ENCODE results near the gene SLC10A3.

- TF ChIP-seq GATA3 (IDR thresholded peaks at IDR 0.05; ENCODE audit: low read depth, low read length): no peak
- TF ChIP-seq GATA2 (IDR thresholded peaks at IDR 0.05; ENCODE audit: low read depth, low read length): no peak
Observed at GRCh38 chrX:154526901-154527675, 36.7 kb upstream of the SLC10A3 start.

Data from SH-SY5Y (cell line).